GM19023 (cell line): Measurements from ENCODE around the gene PRR23B.
"Not testable (repeated sequence)": the region's sequence is repeated elsewhere in the genome, so short reads cannot be mapped to it uniquely, and the experiment has no call there.

Source experiments
- ATAC-seq: cut with Tn5 transposase; IDR thresholded peaks from one replicate; pipeline ENCODE4 v1.9.1; 2021; ENCODE audit warnings: mild to moderate bottlenecking, moderate library complexity; ENCODE audit not compliant: unreplicated experiment

The PRR23B gene

GRCh38 chr3:139020868-139021234, at the start of gene PRR23B:
Gene PRR23B (minus strand): TSS chr3:139020926. CDS start chr3:139020661, 265 bp downstream.
- ATAC-seq, result no peak

- ATAC-seq, result no peak
Observed at GRCh38 chr3:139062918-139063317, 42.2 kb upstream of the PRR23B start.

- no peak for ATAC-seq
Observed at GRCh38 chr3:139052802-139053600, 32.3 kb upstream of the PRR23B start.

- ATAC-seq, result no peak
Observed at GRCh38 chr3:139044366-139045210, 23.9 kb upstream of the PRR23B start, which contains the start of gene PRR23C. Gene PRR23C (minus strand): TSS chr3:139044892. CDS start chr3:139044620, 272 bp downstream.

- ATAC-seq, result no peak
Observed at GRCh38 chr3:139043554-139044365, 23.0 kb upstream of the PRR23B start.

GRCh38 chr3:139037478-139037877, 16.8 kb upstream of the PRR23B start:
- ATAC-seq, result no peak

- no peak for ATAC-seq
Observed at GRCh38 chr3:139032326-139033002, 11.7 kb upstream of the PRR23B start.

- ATAC-seq, result not testable (repeated sequence)
Observed at GRCh38 chr3:139030576-139030975, 9.8 kb upstream of the PRR23B start.

GRCh38 chr3:139024968-139025367, 4.2 kb upstream of the PRR23B start:
- ATAC-seq, result no peak

- ATAC-seq, result no peak
Observed at GRCh38 chr3:139020036-139020867, 474 bp downstream of the PRR23B start.

- no peak for ATAC-seq
Observed at GRCh38 chr3:139016430-139017048, 4.2 kb downstream of the PRR23B start.

- no peak for ATAC-seq
Observed at GRCh38 chr3:139006051-139006716, 14.5 kb downstream of the PRR23B start, which contains the start of gene PRR23A. Gene PRR23A (minus strand): TSS chr3:139006268. CDS start chr3:139006268, 0 bp downstream.

- no peak for ATAC-seq
Observed at GRCh38 chr3:139005356-139005993, 15.3 kb downstream of the PRR23B start.

- no peak for ATAC-seq
Observed at GRCh38 chr3:138995706-138996105, 25.0 kb downstream of the PRR23B start.

GRCh38 chr3:138987181-138987580, 33.5 kb downstream of the PRR23B start:
- ATAC-seq, result no peak

GRCh38 chr3:138985932-138986331, 34.8 kb downstream of the PRR23B start:
- no peak for ATAC-seq

GRCh38 chr3:138984816-138985215, 35.9 kb downstream of the PRR23B start:
- ATAC-seq, result no peak

- no peak for ATAC-seq
Observed at GRCh38 chr3:138976047-138976446, 44.7 kb downstream of the PRR23B start.
